Fibroblast of skin of back (primary cell): ENCODE measurements around the gene P2RX1.

Source experiments
- DNase-seq: peaks from one replicate; pipeline ENCODE4 v3.0.0-alpha.2; 2013

Gene P2RX1

DNA sequence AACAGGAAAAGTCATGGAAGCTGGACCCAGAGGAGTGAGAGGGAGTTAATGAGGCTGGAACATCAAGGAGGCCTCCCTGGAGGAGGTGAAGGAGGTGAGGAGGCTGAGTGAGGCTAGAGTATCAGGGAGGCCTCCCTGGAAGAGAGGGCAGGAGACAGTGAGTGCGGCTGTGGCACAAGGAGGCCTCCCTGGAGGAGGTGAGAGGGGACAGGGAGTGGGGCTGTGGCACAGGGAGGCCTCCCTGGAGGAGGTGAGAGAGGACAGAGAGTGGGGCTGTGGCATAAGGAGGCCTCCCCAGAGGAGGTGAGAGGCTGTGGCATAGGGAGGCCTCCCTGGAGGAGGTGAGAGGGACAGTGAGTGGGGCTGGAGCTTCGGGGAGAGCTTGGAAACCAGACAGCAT is 28.9 kb downstream of the P2RX1 start:
- no peak for DNase-seq

DNA sequence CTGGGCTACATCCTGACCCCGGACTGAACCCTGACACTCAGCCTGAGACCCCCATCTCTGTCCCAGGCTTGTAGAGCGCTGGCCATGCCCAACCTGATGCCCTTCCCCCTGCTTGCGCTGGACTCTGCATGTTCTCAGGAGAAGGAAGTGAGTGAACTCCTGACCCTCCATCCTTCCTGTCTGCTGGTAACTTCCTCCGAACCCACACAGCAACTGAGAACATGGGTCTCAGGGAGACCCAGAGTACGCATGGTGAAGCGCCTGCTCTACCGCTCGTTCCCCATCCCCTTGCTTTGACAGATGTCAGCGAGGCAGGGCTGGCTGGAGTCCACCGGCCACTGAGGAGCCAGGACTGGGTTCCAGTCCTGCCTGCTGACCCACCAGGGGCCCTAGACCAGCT is 29.5 kb downstream of the P2RX1 start:
- no peak for DNase-seq

DNA sequence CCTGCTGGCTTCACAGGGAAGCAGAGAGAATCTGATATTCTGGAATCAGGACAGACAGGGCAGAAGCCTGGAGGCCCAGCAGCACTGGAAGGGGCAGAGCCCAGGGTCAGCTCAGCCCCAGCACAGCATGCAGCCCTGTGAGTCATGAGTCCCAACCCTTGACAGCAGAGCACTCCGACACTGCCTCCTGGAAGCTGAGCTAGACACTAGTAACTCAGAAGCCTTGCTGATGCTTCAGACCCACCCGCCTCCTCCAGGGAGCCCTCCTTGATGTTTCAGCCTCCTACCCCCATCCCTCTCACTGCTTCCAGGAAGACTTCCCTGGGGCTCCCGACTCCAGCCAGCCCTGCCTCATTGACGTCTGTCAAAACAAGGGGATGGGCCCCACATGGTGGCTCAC is 30.3 kb downstream of the P2RX1 start:
- peak; percentile 88 for DNase-seq

DNA sequence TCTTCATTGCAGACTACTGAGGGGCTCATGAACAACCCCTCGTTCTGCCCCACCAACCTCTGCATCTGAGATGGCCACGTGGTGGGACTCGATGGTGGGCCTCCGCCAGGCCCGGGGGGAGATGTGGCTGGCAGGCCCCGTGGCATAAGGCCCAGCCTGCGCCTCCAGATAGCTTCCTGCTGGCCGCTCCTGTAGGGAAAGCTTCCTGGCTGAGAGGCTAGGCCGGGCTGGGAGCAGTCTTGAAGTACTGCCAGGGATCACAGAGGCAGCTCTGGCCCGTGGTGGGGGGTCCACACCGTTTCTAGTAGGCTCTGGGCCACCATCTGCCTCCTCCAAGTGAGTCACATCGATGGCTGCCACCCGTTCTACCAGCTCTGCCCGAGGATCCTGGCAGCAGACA is 31.0 kb downstream of the P2RX1 start:
- DNase-seq, result no peak

DNA sequence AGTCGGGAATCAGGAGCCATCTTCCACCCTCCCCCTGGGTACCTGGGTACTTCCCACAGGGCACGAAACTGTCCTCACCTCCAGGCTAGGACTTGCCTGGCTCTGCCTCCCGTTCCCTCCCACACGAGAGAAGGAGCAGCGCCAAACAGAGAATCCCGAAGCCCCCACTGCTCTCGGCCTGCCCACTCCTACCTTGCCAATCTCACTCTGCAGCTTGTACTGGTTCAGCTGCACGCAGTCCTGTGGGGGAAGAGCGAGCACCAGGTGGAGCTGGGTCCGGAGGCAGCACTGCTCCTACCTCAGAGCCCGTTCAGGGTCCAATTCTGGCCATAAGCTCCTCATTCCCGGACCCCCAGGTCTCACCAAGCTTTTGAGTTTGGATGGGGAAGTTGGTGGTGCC is 32.1 kb downstream of the P2RX1 start:
- no peak for DNase-seq

DNA sequence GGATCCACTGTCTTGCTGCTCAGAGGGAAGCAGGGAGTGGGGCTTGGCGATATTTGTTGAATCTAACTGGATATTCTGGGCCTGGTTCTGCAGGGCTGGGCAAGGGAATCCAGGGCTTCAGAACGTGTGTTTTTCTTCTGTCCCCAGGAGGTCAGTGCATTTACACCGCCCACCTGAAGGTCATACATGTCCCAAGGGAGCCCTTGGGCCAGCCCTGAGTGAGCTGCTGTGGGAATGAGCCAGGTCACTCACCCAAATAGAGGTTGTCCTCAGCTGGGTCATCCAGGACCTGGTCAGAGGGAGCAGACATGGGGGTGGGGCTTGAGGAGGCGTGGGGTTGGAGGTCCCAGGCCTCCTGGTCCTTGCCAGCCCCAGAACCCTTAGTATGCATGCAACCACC is 34.0 kb downstream of the P2RX1 start:
- no peak for DNase-seq

DNA sequence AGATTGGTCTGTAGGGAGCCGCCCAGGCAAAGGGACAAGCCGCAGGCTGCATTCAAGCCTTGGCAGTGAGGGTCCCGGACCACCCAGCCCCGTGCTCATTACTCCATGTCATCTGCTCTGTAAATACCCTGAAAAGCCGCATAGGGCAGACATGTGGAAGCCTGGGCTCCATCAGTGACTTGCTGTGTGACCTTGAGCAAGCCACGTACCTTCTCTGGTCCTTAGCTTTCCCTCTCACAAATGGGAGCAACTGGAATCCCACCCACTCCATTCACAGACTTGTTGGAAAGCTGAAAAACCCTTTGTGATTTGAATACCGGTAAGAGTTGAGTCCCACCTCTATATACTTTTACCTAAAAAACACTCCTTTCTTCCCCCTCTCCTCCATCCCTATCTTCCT is 35.3 kb downstream of the P2RX1 start:
- no peak for DNase-seq

DNA sequence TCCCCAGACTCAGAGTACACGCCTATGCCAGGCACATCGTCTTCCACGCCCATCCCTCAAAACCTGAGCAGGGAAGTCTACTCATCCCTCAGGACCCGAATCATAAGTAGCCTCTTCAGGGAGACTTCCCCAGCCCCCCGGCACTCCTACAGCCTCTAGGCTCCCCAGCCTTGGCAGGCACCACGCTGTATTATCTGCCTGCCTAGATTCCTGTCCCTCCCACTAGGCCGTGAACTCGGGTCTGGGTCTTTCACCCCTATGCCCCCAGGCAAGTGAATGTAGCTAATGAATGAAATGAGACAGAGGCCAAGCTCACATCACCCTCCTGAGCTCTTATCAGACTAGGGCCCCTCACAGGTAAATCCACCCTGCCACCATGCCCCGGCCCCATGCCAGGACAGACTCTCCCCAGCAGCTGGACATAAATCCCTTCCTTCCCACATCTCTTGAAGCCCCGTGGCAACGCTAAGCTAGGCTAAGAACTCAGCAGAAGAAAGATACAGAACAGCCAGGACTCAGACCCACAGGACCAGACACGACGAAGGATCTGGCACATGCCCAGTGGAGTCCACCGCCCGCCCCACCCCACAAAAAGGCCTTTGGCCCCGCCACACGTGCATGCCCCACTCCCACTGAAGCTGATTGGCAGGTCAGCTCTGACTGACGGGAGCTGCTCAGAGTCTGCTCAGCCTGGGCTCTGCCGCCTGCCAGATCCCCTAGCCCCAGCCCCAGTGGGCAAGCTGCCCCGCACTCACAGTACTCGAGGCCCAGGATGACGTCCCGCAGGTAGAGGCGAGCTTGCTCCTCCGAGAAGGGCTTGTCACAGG is 36.5 kb downstream of the P2RX1 start:
- DNase-seq, result no peak

DNA sequence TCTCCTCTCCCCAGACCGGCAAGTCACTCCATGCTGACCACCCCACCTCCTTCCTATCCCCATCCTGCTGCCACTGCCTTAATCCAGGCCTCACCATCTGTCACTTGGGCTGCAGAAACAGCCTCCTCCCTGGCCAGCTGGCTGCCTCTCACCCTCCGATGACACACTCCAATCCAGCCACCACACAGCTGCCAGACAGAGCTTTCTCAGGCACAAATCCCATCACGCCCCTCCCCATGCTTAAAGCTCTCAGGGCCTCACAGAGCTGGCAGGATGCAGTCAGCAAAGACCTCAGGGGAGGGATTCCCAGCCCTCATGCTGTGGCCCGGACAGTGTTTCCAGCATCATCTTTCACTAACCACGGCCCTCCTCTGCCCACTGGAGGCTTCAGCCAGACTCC is 37.1 kb downstream of the P2RX1 start:
- peak; percentile 81 for DNase-seq

DNA sequence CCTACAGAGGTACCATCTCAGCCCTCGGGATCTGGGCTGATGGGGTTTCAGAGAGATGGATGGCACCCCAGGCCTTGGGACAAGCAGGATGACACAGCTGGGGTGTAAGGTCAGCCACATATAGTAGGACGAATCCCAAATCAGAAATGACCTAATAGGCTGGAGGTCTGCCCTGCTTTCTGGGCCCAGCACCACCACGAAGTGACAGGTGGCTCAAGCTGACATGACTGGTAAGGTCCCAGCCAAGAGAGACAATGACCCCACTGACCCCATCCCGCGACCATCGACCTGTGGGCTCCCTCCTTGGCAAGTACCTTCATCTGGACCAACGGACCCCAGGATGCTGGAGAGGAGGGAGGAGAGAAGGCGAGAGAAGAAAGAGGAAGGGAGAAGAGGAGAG is 39.0 kb downstream of the P2RX1 start:
- no peak for DNase-seq

DNA sequence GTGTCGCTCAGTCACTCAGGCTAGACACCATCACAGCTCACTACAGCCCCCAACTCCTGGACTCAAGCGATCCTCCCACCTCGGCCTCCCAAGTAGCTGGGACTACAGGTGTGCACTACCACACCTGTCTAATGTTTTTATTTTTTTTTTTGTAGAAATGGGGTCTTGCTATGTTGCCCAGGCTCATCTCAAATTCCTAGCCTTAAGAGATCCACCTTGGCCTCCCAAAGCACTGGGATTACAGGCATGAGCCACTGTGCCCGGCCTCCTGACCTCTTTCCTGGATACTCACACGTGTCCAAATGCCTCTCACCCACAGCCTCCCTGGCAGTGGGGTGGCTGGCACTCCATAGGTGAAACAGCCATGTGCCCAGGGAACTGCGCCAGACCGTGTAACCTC is 40.9 kb downstream of the P2RX1 start:
- DNase-seq, result no peak

DNA sequence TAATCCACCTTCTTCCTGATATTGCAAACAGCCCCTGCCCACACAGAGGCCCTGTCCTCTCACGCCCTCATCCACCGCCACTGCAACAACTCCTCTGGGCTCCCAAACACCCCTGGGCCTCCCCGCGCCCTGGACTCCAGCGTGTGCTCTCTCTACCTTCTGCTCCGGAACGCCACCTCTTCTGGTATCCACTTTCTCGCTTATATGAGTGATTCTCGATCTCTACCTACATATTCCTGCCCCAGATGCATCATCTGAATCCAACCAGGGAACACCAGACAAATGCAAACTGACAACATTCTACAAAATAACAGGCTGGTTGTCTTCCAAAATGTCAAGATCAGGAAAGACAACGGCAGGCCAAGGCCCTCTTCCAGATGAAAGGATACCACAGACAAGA is 42.4 kb downstream of the P2RX1 start:
- no peak for DNase-seq

DNA sequence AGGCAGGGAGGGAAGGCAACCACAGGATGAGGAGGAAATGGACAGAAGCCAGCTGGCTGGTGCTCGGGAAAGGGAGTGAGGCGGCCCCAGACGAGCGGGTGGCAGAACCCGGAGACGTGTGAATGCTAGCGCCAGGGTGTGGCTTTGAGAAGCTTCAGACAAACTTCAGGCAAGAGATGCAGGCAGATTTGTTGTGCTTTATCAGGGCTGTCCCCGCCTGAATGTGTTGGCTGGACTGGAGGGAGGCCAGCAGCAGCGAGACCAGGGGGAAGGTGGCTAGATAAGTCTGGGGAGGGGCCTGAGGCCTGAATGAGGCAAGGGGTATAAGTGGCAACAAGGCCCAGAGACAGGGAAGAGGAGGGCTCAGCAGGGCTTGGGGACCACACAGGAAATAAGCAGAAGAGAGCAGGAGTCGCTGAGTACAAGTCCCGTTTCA is 45.4 kb downstream of the P2RX1 start:
- DNase-seq, result no peak

DNA sequence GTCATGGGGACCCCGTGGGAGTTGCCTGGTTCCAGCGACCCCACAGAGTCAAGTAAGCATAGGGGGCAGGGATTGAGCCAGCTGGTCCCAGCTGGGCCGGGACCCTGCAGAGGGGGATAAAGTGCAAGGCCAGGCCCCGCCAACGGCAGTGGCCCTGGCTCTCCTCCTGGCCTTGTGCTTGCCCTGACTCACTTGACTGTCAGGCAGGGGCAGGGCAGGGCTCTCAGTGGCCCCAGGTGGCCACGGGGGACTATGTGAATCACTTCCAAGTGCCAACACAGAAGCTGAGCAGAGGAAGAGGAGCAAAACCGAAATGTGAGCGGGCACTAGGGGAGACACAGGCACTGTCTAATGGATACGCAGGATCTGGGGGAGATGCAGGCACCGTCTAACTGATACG is 48.7 kb downstream of the P2RX1 start:
- no peak for DNase-seq

DNA sequence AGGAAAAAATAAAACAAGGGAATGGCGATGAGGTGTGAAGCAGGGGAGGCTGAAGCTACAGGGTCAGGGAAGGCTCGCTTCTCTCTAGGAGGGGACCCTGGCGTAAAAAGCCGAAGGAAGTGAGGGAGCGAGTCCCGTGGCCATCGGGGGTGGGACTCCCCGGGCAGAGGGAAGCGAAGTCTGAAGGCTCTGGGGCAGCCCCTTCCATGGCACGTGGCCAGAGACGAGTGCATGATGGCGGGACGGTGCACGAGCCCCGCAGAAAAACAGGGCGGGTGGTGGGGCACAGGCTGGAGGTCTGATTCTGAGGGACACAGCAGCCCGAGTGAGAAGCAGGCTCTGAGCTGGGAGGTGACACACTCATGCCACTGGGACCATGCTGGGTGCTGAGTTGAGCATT is 49.2 kb downstream of the P2RX1 start:
- no peak for DNase-seq

DNA sequence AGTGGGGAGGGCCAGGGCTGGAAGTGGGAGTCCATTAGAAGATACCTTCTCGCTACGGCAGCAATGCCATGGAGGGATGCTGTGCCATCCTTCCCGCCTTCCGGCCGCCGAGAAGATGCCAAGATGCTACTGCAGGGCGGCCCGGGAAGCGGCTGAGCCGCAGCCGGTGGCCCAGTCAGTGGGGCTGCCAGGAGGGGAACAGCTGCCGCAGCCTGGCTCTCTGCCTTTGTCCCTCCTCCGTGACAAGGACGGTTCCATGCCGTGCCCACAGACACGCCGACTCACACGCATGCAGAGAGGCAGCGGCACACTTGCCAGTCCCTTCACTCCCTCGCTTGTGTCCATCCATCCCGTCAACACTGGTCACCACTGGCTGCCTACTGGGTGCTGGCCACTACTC is 50.0 kb downstream of the P2RX1 start:
- no peak for DNase-seq

DNA sequence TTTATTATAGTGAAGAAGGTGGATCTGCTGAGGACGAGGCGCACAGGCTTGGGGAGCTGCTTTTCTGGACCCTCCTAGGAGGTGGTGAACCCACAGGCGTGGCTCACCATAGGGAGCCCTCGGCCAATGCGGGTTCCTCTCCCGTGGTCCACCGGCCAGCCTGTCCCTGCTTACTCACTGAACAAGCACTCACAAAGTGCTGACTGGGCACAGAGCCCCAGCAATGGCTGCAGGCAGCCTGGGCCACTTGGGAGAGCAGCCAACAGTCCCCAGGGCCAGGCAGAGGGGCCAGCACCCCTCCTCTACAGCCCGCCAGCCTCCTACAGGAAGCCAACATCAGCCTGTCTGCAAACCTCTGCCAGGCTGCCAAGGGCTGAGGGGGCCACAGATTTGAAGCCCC is 51.1 kb downstream of the P2RX1 start:
- DNase-seq, result peak; percentile 57

DNA sequence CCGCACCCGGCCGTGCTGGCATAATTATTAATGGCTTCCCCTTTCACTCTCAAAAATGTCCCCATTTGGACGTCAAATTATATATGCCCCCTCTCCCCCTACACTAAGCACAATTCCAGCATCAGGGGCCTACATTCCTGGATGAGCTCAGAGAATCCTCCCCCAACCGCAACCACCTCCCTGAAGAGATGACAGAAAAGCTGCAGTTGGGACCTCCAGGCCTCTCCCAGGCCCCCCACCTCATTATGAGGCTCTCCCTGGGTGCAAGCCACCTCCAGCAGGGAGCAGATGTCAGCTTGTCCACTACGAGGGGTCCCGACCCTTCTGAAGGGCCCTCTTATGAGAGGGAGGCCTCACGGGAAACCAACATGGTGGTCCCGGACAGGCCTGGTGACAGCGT is 51.7 kb downstream of the P2RX1 start:
- no peak for DNase-seq

DNA sequence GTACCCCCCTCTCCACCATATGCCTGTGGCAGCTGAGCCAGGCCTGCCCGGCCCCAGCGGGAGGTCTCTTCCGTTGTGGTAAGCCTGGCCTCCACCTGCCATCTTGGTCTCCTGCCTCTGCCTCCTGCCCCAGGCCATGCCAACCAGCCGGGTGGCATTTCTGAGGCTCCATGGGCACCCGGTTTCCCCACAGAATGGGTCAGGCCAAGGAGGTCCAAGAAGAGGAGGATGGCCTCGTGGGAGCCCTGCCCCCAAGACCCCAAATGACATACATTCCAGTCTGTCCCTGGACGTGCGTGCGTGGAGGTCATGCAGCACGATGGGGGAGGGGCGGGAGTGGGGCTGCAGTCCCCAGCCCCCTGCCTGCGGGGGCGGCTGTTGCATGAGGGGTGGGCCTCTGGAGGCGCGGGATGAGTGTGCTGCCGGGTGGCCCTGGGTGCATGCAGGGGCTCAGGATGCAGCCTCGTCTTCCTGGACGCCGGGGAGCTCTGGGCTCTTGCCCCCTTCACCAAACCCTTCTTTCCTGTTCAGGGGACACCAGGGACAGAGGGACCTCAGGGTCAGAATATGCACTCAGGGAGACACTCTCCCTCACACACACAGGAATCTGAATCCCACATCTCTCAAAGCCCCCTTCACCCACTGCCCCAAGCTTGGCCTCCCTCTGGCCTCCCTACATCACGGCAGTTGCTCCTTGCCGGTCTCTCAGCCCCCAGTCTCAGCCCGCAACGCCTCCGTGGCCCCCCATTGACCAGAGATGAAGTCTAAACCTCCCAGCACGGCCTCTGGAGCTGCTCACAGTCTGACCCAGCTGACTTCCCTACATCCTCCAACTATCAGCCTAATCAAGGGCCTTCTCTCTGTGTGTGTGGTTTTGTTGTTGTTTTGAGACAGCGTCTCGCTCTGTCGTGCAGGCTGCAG is 54.2 kb downstream of the P2RX1 start:
- no peak for DNase-seq

DNA sequence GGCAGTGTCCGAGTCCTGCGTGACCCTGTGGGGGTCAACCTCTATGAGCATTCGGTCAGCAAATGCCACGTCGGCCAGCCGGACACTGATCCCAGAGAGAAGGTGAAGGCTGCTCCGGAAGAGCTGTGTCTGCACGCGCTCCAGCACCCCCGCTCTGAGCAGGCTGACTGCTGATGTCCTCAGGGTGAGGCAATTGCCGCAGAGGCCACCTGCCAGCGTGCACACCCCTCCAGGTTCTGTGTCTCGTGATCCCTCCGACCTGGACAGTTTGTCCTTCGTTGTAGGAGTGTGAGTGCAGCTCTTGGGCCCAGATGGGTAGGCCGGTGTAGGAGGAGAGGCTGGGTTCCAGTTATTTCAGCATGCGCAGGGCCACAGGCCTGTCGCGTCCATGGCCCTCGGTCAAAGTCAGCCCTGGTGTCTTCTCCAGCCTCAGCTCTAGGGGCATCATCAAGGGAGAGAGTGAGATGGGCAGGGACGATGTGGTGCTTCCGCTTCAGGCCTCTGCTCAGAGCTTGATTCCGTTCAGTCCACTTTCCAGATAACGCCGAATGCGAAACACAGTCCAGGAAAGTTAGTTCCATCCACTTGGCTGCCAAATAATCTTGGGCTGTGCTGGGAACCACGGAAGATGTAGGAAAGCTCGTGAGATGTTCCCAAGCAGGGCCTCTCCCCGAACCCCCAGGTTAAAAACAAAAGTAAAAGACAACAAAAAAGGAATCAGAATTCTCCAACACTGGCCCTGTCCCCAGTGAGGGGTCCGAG is 55.1 kb downstream of the P2RX1 start:
- DNase-seq, result no peak

DNA sequence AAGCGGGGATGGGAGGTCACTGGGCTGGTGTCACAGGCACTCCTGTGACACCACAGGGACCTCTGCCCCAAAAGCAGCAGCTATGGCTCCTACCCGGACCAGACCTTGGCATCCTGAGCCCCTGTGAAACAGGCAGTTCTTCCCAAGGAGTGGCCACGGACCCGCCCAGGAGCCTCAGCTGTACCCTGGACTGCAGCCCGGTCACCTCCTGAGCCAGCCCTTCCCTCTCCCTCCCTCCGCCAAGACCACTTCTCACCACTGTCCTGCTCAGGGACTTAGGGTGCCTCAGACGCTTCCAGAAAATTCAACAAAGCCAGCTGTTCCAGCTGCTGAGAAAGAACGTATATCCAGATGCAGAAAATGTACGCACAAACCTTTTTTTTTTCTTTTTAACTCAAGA is 56.3 kb downstream of the P2RX1 start:
- no peak for DNase-seq

DNA sequence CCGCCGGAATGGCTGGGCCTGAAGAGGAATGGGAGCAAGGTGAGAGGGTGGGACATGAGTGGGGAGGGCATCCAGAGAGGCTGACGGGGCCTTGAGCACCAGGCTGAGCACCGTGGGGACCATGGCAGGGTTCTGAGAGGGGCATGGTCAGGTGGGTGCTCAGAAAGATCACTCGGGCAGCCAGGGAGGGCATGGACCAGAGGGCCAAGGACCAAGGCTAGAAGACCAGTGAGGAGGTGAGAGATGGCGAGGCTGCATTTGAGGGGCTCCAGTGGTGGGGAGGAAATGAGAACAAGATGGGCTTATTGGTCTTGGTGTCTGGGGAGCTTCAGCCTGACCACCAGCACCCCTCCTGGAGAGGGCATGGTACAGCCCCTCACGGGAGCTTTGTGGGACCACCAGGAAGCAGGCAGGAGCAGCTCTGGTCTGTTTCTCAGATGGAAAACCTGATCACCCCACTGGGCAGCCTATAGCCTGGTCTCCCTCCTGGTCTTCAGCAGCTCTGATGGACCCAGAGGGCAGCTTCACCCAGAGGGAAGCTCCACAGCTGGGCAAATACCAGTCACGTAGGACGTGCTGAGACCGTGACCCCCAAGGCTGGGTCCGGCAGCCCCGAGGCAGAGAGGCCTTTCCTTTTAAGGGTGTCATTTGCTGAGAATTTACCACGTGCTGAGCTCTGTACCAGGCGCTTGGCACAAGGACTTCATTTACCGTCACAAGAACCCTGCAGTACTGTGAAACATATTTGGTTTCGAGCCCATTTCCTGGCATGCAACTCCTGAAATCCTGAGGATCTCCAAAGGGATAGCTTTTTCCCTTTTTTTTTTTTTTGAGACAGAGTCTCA is 58.8 kb downstream of the P2RX1 start:
- no peak for DNase-seq
